Measurements from ENCODE around the gene ATP7B.

Gene ATP7B

GRCh38 chr13:51955816-51956603, 55.2 kb downstream of the ATP7B start:
- no peak for DNase-seq (ENCODE audit: low read depth)
- TF ChIP-seq CTCF (IDR thresholded peaks at IDR 0.05; ENCODE audit: low read depth, low read length, missing control alignments), result no peak
- no peak overlapping the region for H3K4me3 ChIP-seq (ENCODE audit: low read depth, low read length)
- in situ Hi-C loops (cut with HindIII; ENCODE audit: low sequenced_read_pairs), result no loop called here

- in situ Hi-C loops (cut with HindIII; ENCODE audit: low sequenced_read_pairs), result no loop called here
- peak; percentile 11 for DNase-seq (ENCODE audit: low read depth)
Observed at GRCh38 chr13:51955281-51955771, 55.9 kb downstream of the ATP7B start.

DNA sequence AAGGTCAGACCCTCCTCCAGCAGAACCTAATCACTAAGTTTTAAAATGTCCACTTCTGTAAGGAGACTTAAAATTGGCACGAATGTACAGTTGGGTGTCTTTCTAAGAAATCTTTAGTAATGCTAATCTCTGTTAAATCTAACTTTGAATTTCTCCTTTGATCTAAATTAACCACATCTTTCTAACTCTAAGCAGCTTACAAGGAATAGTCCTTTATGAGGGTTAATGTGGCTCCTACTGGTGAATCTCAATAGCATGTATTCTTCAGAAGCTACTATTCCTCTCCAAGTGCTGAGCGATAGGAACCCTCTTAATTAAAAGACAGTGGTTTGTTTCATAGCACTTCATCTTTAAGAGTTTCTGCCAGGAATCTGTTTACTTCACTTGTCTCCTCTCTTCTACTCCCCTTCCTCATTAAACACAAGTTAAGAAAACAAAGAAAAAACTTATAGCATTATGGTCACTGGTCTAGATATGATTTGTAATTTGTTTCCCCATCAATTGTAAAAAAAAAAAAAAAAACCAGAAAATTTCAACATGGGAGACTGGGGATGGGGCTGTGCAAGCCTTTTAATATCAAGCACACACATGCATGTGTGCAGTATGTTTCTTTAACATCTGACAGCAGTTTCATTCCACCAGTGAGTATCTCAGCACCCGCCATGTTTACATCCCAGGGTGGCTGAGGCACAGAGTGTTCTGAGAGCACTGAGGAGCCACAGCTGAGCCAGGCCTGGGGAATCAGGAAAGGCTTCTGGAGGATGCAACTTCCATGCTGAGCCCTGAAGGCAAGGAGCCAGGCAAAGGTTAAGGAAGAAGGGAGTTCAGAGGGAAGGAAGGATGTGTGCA, 57.7 kb downstream of the ATP7B start:
- TF ChIP-seq CTCF (IDR thresholded peaks at IDR 0.05; ENCODE audit: low read depth, low read length, missing control alignments), result no peak
- in situ Hi-C loops (cut with HindIII; ENCODE audit: low sequenced_read_pairs), result no loop called here

More at GRCh38 chr13:51955281-51955771, 55.9 kb downstream of the ATP7B start:
- no peak overlapping the region for H3K4me3 ChIP-seq (ENCODE audit: low read depth, low read length)
- no peak for TF ChIP-seq CTCF (IDR thresholded peaks at IDR 0.05; ENCODE audit: low read depth, low read length, missing control alignments)

GRCh38 chr13:51950722-51951121, 60.5 kb downstream of the ATP7B start:
- in situ Hi-C loops (cut with HindIII; ENCODE audit: low sequenced_read_pairs), result no loop called here
- no peak overlapping the region for H3K4me3 ChIP-seq (ENCODE audit: low read depth, low read length)
- no peak for DNase-seq (ENCODE audit: low read depth)
- TF ChIP-seq CTCF (IDR thresholded peaks at IDR 0.05; ENCODE audit: low read depth, low read length, missing control alignments), result no peak

More for the DNA sequence above, 57.7 kb downstream of the ATP7B start:
- H3K4me3 ChIP-seq (ENCODE audit: low read depth, low read length), result no peak overlapping the region
- DNase-seq (ENCODE audit: low read depth), result no peak

- no peak for TF ChIP-seq CTCF (IDR thresholded peaks at IDR 0.05; ENCODE audit: low read depth, low read length, missing control alignments)
- no peak overlapping the region for H3K4me3 ChIP-seq (ENCODE audit: low read depth, low read length)
- in situ Hi-C loops (cut with HindIII; ENCODE audit: low sequenced_read_pairs), result no loop called here
- no peak for DNase-seq (ENCODE audit: low read depth)
Observed at GRCh38 chr13:51946163-51946669, 65.0 kb downstream of the ATP7B start.

GRCh38 chr13:51945149-51945548, 66.1 kb downstream of the ATP7B start:
- DNase-seq (ENCODE audit: low read depth), result no peak
- in situ Hi-C loops (cut with HindIII; ENCODE audit: low sequenced_read_pairs), result no loop called here
- H3K4me3 ChIP-seq (ENCODE audit: low read depth, low read length), result no peak overlapping the region
- no peak for TF ChIP-seq CTCF (IDR thresholded peaks at IDR 0.05; ENCODE audit: low read depth, low read length, missing control alignments)

Measured in astrocyte of the cerebellum (primary cell).